Gastrocnemius medialis (tissue), 4 donors: ENCODE data around the gene CATSPER4.

ENCODE experiments used
- POLR2A ChIP-seq, 2 donors: fragments of 450-650 bp; IDR thresholded peaks; one replicate each; pipeline ENCODE4 v1.6.1; 2017; ENCODE audit warnings: antibody characterized with exemption in 2 of 2, mild to moderate bottlenecking in 2 of 2, moderate library complexity in 2 of 2
- TF ChIP-seq, protein P1 (sequence below), 5 experiments: fragments of 450-650 bp in 3 of 5; fragments of 200-600 bp in 2 of 5; sonication (generic) in 2 of 5; IDR thresholded peaks in 4 of 5; conservative IDR thresholded peaks in 1 of 5; 1 replicate in 4 of 5; 2 replicates in 1 of 5; pipeline ENCODE4 v1.5.1; 2016 to 2019; ENCODE audit warnings: antibody characterized with exemption in 5 of 5, mild to moderate bottlenecking in 3 of 5, moderate library complexity in 3 of 5

DNA sequence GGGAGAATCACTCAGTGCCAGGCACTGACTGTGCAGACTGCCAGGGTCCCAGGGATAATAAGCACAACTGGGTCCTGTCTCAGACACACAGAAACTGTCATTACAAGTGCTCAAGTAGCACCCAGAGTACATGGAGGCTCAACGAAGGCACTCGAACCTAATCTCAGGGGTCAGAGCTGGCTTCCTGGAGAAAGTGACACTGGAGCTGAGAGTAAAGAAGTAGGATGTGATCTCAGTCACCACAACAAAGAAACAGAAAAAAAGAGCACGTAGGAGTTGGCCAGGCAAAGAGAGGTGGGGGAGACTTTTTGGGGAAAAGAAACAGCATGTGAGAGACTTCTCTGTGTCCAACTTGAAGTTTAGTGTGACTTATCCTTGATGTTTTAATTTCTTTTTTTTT, 1.3 kb downstream of the CATSPER4 start:
- no peak for TF ChIP-seq POLR2A (IDR thresholded peaks at IDR 0.05)
- TF ChIP-seq, protein P1, sequence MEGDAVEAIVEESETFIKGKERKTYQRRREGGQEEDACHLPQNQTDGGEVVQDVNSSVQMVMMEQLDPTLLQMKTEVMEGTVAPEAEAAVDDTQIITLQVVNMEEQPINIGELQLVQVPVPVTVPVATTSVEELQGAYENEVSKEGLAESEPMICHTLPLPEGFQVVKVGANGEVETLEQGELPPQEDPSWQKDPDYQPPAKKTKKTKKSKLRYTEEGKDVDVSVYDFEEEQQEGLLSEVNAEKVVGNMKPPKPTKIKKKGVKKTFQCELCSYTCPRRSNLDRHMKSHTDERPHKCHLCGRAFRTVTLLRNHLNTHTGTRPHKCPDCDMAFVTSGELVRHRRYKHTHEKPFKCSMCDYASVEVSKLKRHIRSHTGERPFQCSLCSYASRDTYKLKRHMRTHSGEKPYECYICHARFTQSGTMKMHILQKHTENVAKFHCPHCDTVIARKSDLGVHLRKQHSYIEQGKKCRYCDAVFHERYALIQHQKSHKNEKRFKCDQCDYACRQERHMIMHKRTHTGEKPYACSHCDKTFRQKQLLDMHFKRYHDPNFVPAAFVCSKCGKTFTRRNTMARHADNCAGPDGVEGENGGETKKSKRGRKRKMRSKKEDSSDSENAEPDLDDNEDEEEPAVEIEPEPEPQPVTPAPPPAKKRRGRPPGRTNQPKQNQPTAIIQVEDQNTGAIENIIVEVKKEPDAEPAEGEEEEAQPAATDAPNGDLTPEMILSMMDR (IDR thresholded peaks at IDR 0.05 in 4 of 5, conservative IDR thresholded peaks at IDR 0.05 in 1 of 5): no peak
